SH-SY5Y (cell line): ENCODE measurements around the gene C1QB.

Source experiments
- GATA2 ChIP-seq: IDR thresholded peaks from 2 replicates; pipeline ENCODE4 v1.6.1; 2011; ENCODE audit warnings: mild to moderate bottlenecking, low read depth, low read length
- GATA3 ChIP-seq: IDR thresholded peaks from 2 replicates; pipeline ENCODE4 v1.6.1; 2011; ENCODE audit warnings: low read depth, mild to moderate bottlenecking, low read length, moderate library complexity

DNA sequence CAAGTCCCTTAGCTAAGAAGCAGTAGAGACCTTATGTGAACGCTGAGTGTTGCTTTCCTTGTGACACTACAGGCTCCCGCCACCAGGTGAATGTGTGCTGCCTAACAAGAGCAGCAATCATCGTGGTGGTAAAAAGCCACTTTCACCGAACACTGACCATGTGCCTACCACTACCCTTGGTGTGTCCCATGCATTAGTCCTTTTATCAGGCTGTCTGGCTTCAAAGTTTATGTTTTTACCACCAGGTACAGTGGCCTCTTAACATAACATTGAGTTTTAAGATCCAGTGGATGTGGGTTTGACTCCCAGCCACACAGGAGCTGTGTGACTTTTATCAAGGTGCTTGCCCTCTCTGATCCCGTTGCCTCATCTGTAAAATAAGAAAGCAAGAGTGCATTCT, 1.7 kb downstream of the C1QB start:
- TF ChIP-seq GATA2 = no peak
- TF ChIP-seq GATA3 = no peak
